Chondrocyte (in vitro differentiated cells): ENCODE measurements around the gene AGO4. TPM values are rescaled to one million over a fixed set of nuclear protein-coding genes. Genes with fewer than 3 reads are reported as not detected.
"Not testable (repeated sequence)": the region's sequence is repeated elsewhere in the genome, so short reads cannot be mapped to it uniquely, and the experiment has no call there.

ENCODE experiments used
- DNase-seq: peaks from one replicate; pipeline ENCODE4 v3.0.0; 2021; ENCODE audit warnings: mixed read lengths, low spot score
- H3K27ac Mint-ChIP-seq: one replicate; pipeline ENCODE4 v1.8.0; 2021; ENCODE audit warnings: mild to moderate bottlenecking, moderate library complexity, mixed read lengths; ENCODE audit not compliant: unreplicated experiment
- H3K27me3 Mint-ChIP-seq: 2 replicates; pipeline ENCODE4 v1.8.0; 2021; ENCODE audit warnings: low read depth, mixed read lengths
- H3K36me3 Mint-ChIP-seq: 2 replicates; pipeline ENCODE4 v1.8.0; 2021; ENCODE audit warnings: low read depth, mixed read lengths
- H3K4me1 Mint-ChIP-seq: 2 replicates; pipeline ENCODE4 v1.8.0; 2021; ENCODE audit warnings: low read depth, mild to moderate bottlenecking, mixed read lengths
- H3K4me3 Mint-ChIP-seq: one replicate; pipeline ENCODE4 v1.8.0; 2021; ENCODE audit warnings: mild to moderate bottlenecking, moderate library complexity, mixed read lengths; ENCODE audit not compliant: unreplicated experiment
- H3K9me3 Mint-ChIP-seq: 2 replicates; pipeline ENCODE4 v1.8.0; 2021; ENCODE audit warnings: low read depth, mixed read lengths
- CTCF ChIP-seq: fragments of 200-600 bp; sonication (generic); IDR thresholded peaks from 2 replicates; pipeline ENCODE4 v1.5.0; 2021; ENCODE audit warnings: antibody characterized with exemption, mild to moderate bottlenecking, moderate library complexity
- total RNA-seq: library from RNA; stranded (reverse); gene quantifications from 3 replicates; pipeline ENCODE4 v1.2.1, GENCODE V29; 2021

Gene AGO4
- total RNA-seq, 1 donor from 2014 or later: 11.8 TPM

GRCh38 chr1:35866991-35867390, 59.2 kb downstream of the AGO4 start:
- Mint-ChIP-seq H3K9me3 (no peaks in the 10 kb centered on the region), H3K4me1 (no peaks in the 10 kb centered on the region), H3K27me3 (no peaks in the 10 kb centered on the region), H3K36me3 (no peaks in the 10 kb centered on the region), H3K27ac (no peak overlapping the region), H3K4me3 (no peak overlapping the region)
- no peak for TF ChIP-seq CTCF
- no peak for DNase-seq

GRCh38 chr1:35869245-35869950, 61.6 kb downstream of the AGO4 start:
- not testable (repeated sequence) for H3K9me3 Mint-ChIP-seq, H3K27ac Mint-ChIP-seq, H3K36me3 Mint-ChIP-seq, H3K4me1 Mint-ChIP-seq, DNase-seq, H3K27me3 Mint-ChIP-seq, H3K4me3 Mint-ChIP-seq

GRCh38 chr1:35870651-35871309, 63.0 kb downstream of the AGO4 start:
- no peaks in the 10 kb centered on the region for H3K27me3 Mint-ChIP-seq
- no peak overlapping the region for H3K4me3 Mint-ChIP-seq
- no peaks in the 10 kb centered on the region for H3K36me3 Mint-ChIP-seq
- no peak for DNase-seq
- H3K4me1 Mint-ChIP-seq: no peaks in the 10 kb centered on the region
- no peak for TF ChIP-seq CTCF
- H3K27ac Mint-ChIP-seq: no peak overlapping the region
- no peaks in the 10 kb centered on the region for H3K9me3 Mint-ChIP-seq

DNA sequence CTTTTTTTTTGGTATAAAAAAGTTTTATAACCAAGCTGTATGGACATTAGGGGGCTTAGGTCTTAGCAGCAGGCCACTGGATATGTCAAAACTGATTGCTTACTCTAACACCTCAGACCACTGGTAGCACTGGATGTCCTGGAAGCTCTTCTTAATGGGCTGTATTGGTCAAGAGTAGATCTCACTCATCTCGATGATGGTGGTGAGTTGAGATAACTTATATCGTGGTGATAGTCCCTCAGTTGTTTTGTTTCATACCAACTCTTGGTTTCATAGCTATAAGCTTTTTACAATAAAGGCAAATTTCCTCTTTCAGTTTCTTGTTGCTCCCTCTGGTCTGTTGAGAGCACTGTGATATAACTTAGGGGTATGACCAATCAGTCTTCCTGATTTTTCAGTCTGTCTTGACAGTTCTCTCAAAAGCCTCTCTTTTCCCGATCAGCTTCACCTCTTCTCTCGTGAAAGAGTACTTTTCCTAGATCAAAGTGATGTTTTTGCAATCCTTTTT, 65.5 kb downstream of the AGO4 start:
- TF ChIP-seq CTCF: no peak
- no peak overlapping the region for H3K27ac Mint-ChIP-seq

GRCh38 chr1:35874115-35874514, 66.3 kb downstream of the AGO4 start:
- H3K4me3 Mint-ChIP-seq, H3K27ac Mint-ChIP-seq, H3K27me3 Mint-ChIP-seq, H3K4me1 Mint-ChIP-seq, H3K36me3 Mint-ChIP-seq, H3K9me3 Mint-ChIP-seq, DNase-seq: not testable (repeated sequence)

More for the DNA sequence above, 65.5 kb downstream of the AGO4 start:
- DNase-seq: no peak
- Mint-ChIP-seq H3K4me3 (no peak overlapping the region), H3K4me1 (no peaks in the 10 kb centered on the region), H3K9me3 (no peaks in the 10 kb centered on the region), H3K36me3 (no peaks in the 10 kb centered on the region), H3K27me3 (no peaks in the 10 kb centered on the region)

- H3K36me3 Mint-ChIP-seq: no peaks in the 10 kb centered on the region
- no peaks in the 10 kb centered on the region for H3K4me1 Mint-ChIP-seq
- no peak overlapping the region for H3K27ac Mint-ChIP-seq
- H3K4me3 Mint-ChIP-seq: no peak overlapping the region
- no peaks in the 10 kb centered on the region for H3K27me3 Mint-ChIP-seq
- no peak for TF ChIP-seq CTCF
- DNase-seq: no peak
- H3K9me3 Mint-ChIP-seq: no peaks in the 10 kb centered on the region
These were observed 69.2 kb downstream of the AGO4 start for GRCh38 chr1:35876988-35877387.
